Midbrain (tissue), 1 donor: ENCODE data around the gene PIK3R5.
"Not testable (repeated sequence)": the region's sequence is repeated elsewhere in the genome, so short reads cannot be mapped to it uniquely, and the experiment has no call there.

Experiments
- DNase-seq: peaks from one replicate; lab custom pipeline; 2025; lab: John Stamatoyannopoulos, UW

Gene PIK3R5

DNA sequence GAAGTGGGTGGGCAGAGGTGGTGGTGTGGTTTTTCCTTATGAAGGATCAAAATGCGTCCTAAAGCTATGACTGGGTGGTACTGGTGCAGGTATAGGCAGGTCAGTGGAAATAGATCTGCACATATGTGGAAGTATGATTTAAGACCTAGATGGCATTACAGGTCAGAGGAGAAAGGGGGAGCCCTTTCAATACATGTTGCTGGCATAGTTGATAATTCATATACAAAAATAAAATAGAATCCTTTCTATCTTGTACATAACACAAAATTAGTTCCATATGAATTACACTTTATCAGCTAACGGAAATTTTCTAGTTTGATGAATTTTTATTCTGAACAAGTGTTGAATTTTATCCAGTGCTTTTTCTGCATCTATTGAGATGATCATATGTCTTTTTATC, 20.8 kb upstream of the PIK3R5 start:
- no peak for DNase-seq

DNA sequence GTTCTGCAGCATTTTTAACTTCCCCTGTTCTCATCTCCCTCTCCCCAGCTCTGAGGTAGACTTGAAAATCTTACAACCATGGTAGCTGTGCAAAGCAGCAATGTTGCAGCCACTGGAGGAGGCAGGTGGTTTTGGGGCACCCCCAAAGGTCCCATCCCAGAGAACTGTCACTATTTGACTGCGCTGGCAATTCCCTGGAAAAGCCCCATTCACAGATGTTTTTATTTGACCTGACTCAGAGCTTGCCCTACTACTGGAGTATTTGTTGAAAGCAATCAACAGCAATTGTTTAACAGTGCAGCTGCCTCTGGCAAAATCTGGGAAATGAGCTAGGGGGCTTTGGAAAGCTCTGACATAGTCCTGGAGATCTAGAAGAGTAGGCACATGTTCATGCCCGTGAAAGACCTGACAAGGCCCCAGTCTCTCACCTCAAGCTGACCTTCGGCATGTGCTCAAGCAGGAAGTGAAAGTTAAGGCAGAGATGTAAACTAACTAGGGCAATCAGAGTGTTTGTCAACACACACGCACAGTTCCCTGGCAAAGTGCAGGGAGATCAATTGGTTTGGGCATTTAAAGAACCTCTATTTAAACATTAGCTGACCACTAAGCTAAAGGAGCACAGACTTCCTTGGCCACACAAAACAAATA, 19.7 kb upstream of the PIK3R5 start:
- no peak for DNase-seq

GRCh38 chr17:8984225-8984624, 18.7 kb upstream of the PIK3R5 start:
- not testable (repeated sequence) for DNase-seq

DNA sequence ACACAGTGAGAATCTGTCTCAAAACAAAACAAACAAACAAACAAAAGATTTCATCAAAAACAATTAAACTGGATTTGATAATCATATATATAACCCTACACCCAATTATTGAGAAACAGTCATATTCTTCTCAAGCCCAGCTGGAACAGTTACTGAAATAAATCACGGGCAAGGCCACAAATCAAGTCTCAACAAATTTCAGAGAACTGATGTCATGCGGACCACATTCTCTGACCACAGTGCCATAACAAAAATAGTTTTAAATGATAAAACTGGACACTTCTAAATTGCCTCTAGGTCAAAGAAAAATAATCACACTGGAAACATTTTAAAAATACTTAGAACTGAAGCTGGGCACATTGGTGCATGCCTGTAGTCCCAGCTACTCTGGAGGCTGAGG, 15.9 kb upstream of the PIK3R5 start:
- no peak for DNase-seq

GRCh38 chr17:8979715-8980114, 14.2 kb upstream of the PIK3R5 start:
- DNase-seq = no peak

DNA sequence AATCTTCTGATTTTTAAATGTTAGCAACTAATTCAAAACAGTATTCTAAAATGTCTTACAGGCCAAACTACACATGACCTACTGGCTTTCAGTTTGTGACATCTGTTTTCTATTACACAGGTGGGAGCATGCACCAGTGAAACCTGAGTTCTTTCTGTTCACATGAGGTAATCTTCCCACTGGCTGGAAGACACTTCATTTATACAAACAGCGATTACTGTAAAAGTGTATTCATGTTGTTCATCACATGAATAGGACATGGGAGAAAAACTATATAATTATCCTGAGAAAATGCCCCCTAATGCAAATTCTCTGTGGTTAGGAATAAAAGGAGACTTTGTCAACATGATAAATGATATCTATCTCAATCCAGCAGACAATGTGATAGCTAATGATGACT, 11.1 kb upstream of the PIK3R5 start:
- no peak for DNase-seq

GRCh38 chr17:8975091-8975725, 9.7 kb upstream of the PIK3R5 start:
- no peak for DNase-seq

DNA sequence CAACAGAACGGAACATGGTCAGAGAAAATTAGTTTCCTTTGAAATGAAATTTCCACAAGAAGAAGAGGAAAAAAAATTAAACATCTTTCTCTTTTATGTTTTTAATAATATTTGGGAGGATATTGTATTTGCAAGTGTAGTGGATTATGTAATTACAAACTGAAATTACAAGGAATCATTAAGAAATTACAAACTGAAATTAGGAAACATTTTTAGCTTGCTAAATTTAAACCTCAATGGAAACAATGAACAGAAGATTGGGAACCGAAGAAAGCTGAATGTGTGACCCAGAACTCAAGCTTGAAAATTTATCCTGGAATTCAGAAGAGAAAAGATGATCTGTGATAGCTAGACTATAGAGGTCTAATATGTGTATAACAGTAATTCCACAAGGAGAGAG, 4.4 kb upstream of the PIK3R5 start:
- no peak for DNase-seq

- DNase-seq = no peak
Measured at GRCh38 chr17:8968503-8968902, 3.0 kb upstream of the PIK3R5 start.

GRCh38 chr17:8967861-8968260, 2.4 kb upstream of the PIK3R5 start:
- DNase-seq = no peak

GRCh38 chr17:8966926-8967325, 1.4 kb upstream of the PIK3R5 start:
- DNase-seq = peak; percentile 14

GRCh38 chr17:8964801-8965393, 610 bp downstream of the PIK3R5 start:
- no peak for DNase-seq

- DNase-seq = no peak
Measured at GRCh38 chr17:8963647-8964258, 1.8 kb downstream of the PIK3R5 start.

DNA sequence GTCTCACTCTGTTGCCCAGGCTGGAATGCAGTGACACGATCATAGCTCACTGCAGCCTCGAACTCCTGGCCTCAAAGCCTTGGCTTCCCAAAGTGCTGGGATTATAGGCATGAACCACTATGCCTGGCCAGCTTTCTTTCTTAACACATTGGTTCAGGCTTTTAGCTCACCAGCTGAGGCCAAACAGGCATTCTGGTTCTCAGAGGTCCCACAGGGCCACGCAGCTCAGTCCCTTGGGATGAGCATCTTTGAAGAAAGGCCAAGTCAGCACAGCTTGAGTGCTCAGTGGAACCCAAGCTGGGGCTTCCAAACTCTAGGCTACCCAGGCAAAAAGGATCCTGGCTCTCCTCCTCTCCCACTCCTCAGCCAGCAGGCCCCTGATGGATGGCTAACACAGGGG, 2.5 kb downstream of the PIK3R5 start:
- no peak for DNase-seq

DNA sequence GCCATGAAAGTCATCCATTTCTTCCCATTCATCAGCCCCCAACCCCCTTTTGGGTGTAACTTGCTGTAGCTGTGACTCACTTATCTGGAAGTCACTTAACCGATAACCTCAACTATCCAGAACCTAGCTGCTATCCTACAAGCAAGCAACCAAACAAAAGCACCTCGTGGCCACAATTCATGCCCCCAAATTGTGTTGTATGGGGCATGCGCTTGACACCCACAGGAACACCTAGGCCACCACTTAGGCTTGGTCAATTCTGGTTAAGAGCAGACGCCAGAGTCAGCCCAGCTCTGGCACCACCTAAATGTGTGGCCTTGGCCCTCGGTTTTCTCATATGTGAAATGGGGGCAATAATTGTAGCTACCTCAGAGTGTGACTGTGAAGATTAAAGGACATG, 3.7 kb downstream of the PIK3R5 start:
- DNase-seq = no peak

DNA sequence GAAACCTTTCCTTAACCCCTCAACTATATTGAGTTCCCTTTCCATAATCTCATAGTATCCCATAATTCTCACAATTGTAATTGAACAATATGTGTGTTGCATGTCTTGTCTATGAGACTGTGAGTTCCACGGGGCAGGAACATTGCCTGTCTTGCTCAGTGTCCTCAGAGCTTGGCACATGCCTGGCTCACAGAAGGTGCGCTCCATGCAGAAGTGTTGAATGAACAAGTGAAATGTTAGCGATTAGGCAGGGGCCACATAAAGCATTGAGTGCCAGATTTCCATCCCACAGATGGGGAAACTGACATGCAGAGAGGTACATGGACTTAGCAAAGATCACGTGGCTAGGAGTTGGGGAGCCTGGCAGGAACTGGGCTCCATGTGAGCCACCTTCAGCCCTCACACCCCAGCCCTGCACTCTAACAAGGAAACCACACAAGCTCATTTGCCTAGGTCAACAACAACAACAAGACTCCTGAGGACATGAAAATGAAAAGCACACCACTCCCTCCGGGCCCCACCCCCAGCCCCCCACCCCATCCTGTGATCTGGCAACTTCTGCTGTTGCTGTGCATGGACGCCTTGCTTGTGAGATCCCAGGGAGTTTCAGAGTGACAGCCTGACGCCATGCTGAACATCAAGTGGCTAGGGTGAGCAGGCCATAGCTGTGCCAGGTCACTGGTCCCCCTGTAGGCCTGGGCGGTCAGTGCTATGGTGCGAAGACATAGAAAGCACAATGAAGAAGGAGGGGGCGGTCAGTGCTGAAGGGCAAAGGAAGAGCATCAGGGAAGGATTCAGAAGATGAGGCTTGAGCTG, 5.0 kb downstream of the PIK3R5 start:
- DNase-seq = no peak

DNA sequence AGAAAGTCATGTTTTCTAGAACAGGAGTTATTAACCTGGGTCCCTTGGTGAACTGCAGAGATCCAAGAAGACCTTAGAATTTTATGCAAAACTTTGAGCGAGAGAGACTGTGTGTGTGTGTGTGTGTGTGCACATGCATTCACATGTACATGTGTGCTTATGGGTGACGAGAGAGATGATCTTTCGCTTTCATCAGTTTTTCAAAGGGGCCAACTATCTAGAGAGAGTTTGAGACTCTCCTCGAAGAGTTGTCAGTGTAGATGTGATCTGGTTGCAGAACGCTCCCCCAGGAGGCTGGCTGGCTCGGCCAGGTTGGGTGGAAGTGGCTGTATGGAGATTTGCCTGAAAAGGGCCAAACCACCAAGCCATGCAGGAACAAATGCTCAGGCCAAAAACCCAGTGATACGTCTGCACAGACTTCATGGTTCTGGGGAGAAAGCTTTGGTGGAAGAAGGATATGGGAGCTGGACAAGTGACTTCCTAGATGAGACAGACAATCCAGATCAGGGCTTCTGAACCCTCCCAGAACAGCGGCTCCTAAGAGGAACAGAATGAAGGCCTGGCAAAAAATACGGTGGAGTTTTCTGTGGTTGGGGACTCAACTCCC, 6.1 kb downstream of the PIK3R5 start:
- no peak for DNase-seq

DNA sequence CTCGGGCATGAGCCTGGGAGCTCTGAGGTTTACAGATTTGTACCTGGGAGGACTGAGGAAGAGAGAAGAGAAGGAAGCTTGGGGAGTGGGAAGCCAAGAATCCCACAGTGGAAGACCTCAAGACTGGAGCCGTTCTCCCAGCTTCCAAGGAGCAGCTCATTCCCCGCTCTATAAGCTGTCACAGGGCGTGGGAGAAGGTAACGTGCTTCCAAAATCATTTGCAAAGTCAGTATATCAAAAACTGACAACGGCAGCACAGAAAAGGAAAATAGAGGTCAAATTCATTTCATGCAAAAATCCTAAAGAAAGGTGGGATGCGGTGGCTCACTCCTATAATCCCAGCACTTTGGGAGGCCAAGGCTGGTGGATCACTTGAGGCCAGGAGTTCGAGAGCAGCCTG, 7.8 kb downstream of the PIK3R5 start:
- DNase-seq = no peak

DNA sequence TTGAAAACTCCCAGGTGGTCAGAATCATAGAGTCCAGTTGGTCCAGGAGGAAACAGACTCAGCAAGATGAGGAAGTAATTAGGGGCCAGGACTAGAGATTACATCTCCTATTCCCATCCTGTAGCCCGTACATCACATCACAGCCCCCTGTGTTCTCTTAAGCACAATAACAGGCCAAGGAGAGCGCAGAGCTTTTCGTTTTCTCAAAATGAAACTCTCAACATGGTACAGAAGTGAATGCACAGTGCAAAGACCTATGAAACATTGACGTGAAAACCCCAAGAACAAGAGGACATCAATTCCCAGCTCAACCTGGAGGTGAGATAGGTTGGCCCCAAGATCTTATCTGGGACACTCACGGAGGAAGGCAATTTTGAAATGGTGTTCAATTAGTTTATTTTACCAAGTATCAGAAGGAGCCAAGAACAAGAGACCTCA, 9.0 kb downstream of the PIK3R5 start:
- no peak for DNase-seq

DNA sequence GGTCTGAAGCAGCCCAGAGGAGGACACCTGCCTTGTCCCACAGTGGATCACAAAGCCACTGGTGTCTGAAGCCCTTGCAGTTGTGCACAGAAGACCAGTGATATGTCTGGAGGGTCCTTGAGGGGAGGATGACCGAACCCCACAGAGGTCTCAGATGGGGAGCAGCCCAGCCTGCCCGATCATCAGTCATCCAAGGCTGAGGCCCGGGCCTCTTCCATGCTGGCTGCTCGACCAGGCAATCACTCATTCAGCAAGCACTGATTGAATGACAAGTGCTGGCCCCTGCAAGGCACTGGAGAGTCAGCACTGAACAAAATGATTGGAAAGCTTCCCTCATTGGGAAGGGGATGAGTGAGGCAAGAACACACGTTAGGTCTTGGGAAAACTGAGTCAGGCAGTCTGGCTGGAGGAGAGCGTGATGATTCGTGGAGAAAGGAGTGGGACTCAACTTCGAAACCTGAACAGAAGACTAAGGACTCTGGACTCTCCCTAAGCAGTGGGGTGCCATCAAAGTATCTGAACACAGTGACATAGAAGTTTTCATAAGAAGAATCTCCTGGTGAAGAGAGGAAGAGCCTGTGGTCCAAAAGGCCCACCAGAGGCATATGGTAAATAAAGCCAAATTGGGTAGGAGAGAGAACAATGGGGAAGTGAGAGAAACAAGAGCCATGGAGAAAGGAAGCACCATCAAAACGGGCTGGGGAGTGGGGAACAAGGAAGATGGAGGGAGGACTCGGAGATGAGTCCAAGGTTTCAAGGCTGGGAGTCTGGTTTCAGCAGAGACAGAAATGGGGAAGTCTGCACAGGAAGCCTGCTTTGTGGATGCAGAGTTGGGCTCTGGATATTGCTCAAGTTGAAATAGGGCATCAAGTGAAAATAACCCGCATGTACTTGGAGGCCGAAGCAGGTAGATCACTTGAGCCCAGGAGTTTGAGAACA, 10.2 kb downstream of the PIK3R5 start:
- DNase-seq = peak; percentile 34

DNA sequence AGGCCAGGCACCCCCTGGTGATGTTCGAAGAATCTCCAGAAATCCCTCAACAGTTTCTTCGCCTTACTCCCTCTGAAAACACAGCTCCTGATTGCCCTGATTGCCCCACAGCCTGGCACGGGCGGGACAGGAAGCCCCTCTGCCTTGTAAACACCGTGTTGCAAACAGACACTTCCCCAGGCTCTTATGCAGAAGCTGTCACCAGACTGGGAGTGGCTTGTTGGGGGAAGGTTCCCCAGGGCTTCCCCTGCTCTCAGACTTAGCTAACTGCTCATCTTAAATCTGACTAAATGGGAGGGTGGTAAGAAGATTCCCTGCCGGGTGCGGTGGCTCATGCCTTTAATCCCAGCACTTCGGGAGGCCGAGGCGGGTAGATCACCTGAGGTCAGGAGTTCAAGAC, 11.2 kb downstream of the PIK3R5 start:
- peak; percentile 14 for DNase-seq
